Right lobe of liver (tissue), 6 donors: ENCODE data around the gene TMCC2. TPM values are rescaled to one million over a fixed set of nuclear protein-coding genes. Genes with fewer than 3 reads are reported as not detected.

Source experiments
- ATAC-seq, 4 donors: fragments of 200-7000 bp; cut with Tn5 transposase; one replicate each; pipeline ENCODE4 v1.9.1; 2020; ENCODE audit warnings: mild to moderate bottlenecking in 4 of 4, moderate library complexity in 4 of 4
- DNase-seq, 3 donors: peaks; one replicate each; pipeline ENCODE4 v3.0.0-alpha.2; 2020
- H3K27ac ChIP-seq, 3 donors: fragments of 200-600 bp; one replicate each; pipeline ENCODE4 v1.8.0; 2022
- H3K27me3 ChIP-seq, 2 donors: fragments of 200-600 bp; one replicate each; pipeline ENCODE4 v1.8.0; 2022
- H3K36me3 ChIP-seq, 4 donors: fragments of 200-600 bp; sonication (generic) in 1 of 4; one replicate each; pipeline versions ENCODE4 v1.5.1 to v1.8.0; 2017 to 2022; ENCODE audit warnings: control low read depth in 1 of 4
- H3K4me1 ChIP-seq, 4 donors: fragments of 200-600 bp; sonication (generic) in 1 of 4; one replicate each; pipeline versions ENCODE4 v1.5.1 to v1.8.0; 2017 to 2022; ENCODE audit warnings: control low read depth in 1 of 4
- H3K4me3 ChIP-seq, 3 donors: fragments of 200-600 bp; one replicate each; pipeline ENCODE4 v1.8.0; 2022
- H3K9me3 ChIP-seq, 4 donors: fragments of 200-600 bp; sonication (generic) in 1 of 4; one replicate each; pipeline versions ENCODE4 v1.5.1 to v1.8.0; 2017 to 2022; ENCODE audit warnings: control low read depth in 1 of 4
- POLR2A ChIP-seq: fragments of 450-650 bp; IDR thresholded peaks from one replicate; pipeline ENCODE4 v1.6.1; 2017; ENCODE audit warnings: antibody characterized with exemption, mild to moderate bottlenecking
- WGBS: methylation state at CpG from one replicate; pipeline ENCODE4 v1.1.6; 2018; ENCODE audit warnings: low coverage, low lambda C conversion rate; ENCODE audit not compliant: insufficient coverage; ENCODE audit errors: missing lambda C conversion rate; 5-methylcytosine and 5-hydroxymethylcytosine counted together
- intact Hi-C, 2 donors: fragments of 100-400 bp; cut with DNase I; formaldehyde crosslinking; loops; one replicate each; pipeline versions ENCODE4 v1.11.2 to v1.14.1; 2022
- total RNA-seq, 6 experiments: library from RNA; depleted of rRNA in 2 of 6; stranded (reverse); fragments of >200 nt in 2 of 6; fragmentation: NEBNext Ultra II Directional in 3 of 6; extraction: Animal tissue kit (Norgen Biotek cat#: 25700) in 3 of 6; gene quantifications; one replicate each; pipeline versions ENCODE4 v1.1.0 to v1.2.4, GENCODE V29; 2016 to 2023
- TF ChIP-seq, protein P1 (sequence below), 4 donors: fragments of 200-600 bp in 3 of 4; fragments of 450-650 bp in 1 of 4; IDR thresholded peaks; one replicate each; pipeline versions ENCODE4 v1.5.1 to v1.8.0; 2016 to 2022; ENCODE audit warnings: antibody characterized with exemption in 4 of 4, mild to moderate bottlenecking in 2 of 4
- donor health status: DM: no; HTN: yes; CAD: no.
- donor health status: DM: no; HTN: no; CAD: no.
- donor health status: DM: no; HTN: no; CAD: no.
- donor health status: DM: no; HTN: yes; CAD: no.
- donor health status: DM: no; HTN: yes; CAD: no.

TMCC2 gene
- total RNA-seq, 6 experiments from 2014 or later, result 0.14 to 5.9 (median 0.30) TPM

GRCh38 chr1:205301205-205301821 lies 73.6 kb downstream of the TMCC2 start:
- no peaks in the 10 kb centered on the region for H3K9me3 ChIP-seq
- intact Hi-C loops, result no loop called here
- ATAC-seq (peak; percentile 46 to 66 (median 56)), DNase-seq (peak in 1 of 3 donors; percentile 35)
- peaks cover 0 to 37% (median 10%) of the 10 kb centered on the region in 4 donors for H3K36me3 ChIP-seq
- WGBS, result 35% methylated on average over 5 of the region's 14 CpGs
- peaks cover 0 to 3% (median 0%) of the 10 kb centered on the region in 4 donors for H3K4me1 ChIP-seq
- no peak overlapping the region for H3K27ac ChIP-seq
- no peaks in the 10 kb centered on the region for H3K27me3 ChIP-seq
- no peak overlapping the region for H3K4me3 ChIP-seq
- no peak for TF ChIP-seq POLR2A
- TF ChIP-seq, protein P1, sequence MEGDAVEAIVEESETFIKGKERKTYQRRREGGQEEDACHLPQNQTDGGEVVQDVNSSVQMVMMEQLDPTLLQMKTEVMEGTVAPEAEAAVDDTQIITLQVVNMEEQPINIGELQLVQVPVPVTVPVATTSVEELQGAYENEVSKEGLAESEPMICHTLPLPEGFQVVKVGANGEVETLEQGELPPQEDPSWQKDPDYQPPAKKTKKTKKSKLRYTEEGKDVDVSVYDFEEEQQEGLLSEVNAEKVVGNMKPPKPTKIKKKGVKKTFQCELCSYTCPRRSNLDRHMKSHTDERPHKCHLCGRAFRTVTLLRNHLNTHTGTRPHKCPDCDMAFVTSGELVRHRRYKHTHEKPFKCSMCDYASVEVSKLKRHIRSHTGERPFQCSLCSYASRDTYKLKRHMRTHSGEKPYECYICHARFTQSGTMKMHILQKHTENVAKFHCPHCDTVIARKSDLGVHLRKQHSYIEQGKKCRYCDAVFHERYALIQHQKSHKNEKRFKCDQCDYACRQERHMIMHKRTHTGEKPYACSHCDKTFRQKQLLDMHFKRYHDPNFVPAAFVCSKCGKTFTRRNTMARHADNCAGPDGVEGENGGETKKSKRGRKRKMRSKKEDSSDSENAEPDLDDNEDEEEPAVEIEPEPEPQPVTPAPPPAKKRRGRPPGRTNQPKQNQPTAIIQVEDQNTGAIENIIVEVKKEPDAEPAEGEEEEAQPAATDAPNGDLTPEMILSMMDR (IDR thresholded peaks at IDR 0.05), result no peak

DNA sequence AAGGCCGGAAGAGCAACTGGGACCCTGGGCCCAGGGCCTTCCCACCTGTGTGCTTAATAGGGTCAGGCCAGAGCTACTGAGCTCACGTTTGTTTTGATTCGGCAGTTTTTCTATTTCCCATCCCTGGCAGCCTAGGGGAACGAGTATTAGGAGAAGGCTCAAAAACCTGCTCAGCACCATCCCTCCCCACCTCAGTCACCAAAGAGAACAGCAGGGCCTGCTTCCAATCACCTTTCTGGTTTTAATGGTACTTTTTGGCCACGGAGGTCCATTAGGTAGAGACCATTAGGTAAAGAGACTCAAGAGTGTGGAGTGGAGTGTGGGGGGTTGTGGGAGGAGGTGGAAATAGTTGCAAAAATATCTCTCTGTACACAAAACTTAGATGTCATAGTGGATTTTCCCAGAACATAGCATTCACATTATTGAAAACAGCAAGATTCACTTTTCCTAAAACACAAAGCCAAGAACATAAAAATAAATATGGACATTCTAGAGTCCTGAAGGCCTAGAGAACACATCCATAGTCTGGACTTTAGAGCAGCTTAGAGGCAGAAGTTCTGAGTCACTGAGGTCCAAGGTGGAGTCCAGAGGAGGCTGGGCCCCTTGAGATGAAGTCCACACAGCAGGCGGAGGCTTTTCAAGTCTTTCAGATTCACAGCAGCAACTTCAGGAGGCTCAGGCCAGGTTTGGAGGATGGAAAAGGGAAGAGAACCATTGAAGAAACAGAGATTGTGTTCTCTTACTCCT lies 74.3 kb downstream of the TMCC2 start:
- Histone ChIP-seq H3K4me1 (peaks cover 0 to 9% (median 0%) of the 10 kb centered on the region in 4 donors), H3K27ac (no peak overlapping the region), H3K9me3 (no peaks in the 10 kb centered on the region), H3K27me3 (no peaks in the 10 kb centered on the region), H3K36me3 (peaks cover 0 to 40% (median 10%) of the 10 kb centered on the region in 4 donors), H3K4me3 (no peak overlapping the region)
- ATAC-seq (no peak), DNase-seq (no peak)
- TF ChIP-seq, protein P1 (IDR thresholded peaks at IDR 0.05), result no peak
- TF ChIP-seq POLR2A, result no peak
- 53% methylated on average over 3 of the region's 6 CpGs for WGBS
- intact Hi-C loops, result no loop called here

DNA sequence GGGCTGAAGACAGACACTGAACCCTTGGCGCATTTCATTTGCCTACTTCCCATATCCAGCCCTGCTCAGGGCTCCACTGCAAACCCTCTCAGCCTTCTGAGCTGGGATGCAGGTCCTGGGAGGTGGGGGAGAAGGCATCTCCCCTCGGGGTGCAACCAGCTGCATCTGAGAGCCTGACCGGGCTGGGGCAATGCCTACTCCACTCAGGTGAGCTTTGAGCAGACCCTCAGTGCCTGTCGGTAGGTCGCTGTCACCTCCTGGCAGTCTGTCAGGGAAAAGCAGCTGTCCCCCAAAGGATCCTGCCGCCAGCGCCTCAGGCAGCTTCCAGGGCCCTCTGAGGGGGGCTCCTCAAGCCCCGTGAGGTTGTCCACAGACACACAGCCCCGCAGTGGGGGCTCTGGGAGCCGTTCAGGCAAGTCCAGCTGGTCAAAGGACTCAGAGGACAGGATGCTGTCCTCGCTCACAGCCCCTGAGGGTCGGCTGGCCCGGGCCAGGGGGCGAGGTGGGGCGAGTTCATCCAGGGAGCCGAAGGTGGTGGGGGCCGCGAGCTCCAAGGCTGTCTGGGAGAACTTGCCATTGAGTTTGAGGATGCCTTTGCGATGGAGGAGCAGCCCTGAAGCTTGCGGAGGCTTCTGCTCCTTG lies 75.6 kb downstream of the TMCC2 start:
- H3K27me3 ChIP-seq, result no peaks in the 10 kb centered on the region
- DNase-seq (no peak), ATAC-seq (no peak)
- no peaks in the 10 kb centered on the region for H3K9me3 ChIP-seq
- WGBS, result no CpG with 5 or more reads among the region's 20 CpGs
- peaks cover 0 to 19% (median 0%) of the 10 kb centered on the region in 4 donors for H3K4me1 ChIP-seq
- H3K36me3 ChIP-seq, result peaks cover 4 to 49% (median 16%) of the 10 kb centered on the region in 4 donors
- no peak overlapping the region for H3K4me3 ChIP-seq
- H3K27ac ChIP-seq, result no peak overlapping the region
- TF ChIP-seq, protein P1 (IDR thresholded peaks at IDR 0.05), result no peak
- no peak for TF ChIP-seq POLR2A
- intact Hi-C loops, result no loop called here

DNA sequence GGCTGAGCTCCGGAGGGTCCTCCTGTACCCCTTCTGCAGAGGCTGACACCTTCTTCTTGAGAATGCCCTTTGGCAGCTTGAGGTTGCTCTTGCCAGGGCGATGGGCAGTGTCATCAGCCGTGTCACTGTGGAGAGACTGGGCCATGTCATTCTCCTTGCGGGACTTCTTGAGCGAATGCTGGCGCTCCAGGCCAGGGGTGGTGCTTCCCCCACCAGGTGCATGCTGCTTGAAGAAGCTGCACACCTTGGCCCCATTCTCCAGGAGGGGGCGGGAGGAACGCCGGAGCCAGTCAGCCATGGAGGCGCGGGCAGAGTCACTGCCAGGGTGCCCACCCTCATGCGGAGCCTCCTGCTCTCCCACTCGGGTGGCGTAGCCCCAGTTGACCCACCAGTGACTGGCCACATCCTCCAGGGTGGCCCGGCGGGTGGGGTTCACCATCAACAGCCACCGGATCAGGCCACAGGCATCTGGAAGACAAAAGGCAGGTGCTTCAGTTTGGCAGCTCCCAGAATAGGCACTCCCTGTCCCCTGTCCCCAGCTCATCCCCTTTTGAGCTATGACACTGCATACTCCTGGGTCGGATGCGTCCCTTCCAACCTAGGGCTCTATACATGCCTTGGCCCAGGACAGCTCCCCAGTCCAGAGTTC lies 76.4 kb downstream of the TMCC2 start:
- Histone ChIP-seq H3K9me3 (no peaks in the 10 kb centered on the region), H3K4me1 (peaks cover 0 to 28% (median 0%) of the 10 kb centered on the region in 4 donors), H3K27me3 (no peaks in the 10 kb centered on the region), H3K27ac (no peak overlapping the region), H3K4me3 (no peak overlapping the region), H3K36me3 (peaks cover 6 to 50% (median 17%) of the 10 kb centered on the region in 4 donors)
- TF ChIP-seq, protein P1 (IDR thresholded peaks at IDR 0.05), result no peak
- TF ChIP-seq POLR2A, result no peak
- ATAC-seq, result no peak
- WGBS, result no CpG with 5 or more reads among the region's 19 CpGs
- DNase-seq, result no peak
- intact Hi-C loops, result no loop called here
